ENCODE measurements around the gene PPP2R5D. TPM values are rescaled to one million over a fixed set of nuclear protein-coding genes. Genes with fewer than 3 reads are reported as not detected.

Gene PPP2R5D
- total RNA-seq, 2 donors from 2014 or later, result 8.2 to 13.5 TPM

GRCh38 chr6:42969934-42970333, 14.4 kb upstream of the PPP2R5D start:
- ATAC-seq, result peak; percentile 0
- Histone ChIP-seq H3K4me3 (no peak overlapping the region), H3K27me3 (no peaks in the 10 kb centered on the region), H3K4me1 (peaks cover 20% of the 10 kb centered on the region), H3K36me3 (replicated peaks in 1 of 2; ENCODE audit: insufficient read depth in 1 of 2, low read depth in 2 of 2) (peaks cover 2% of the 10 kb centered on the region in 2 donors), H3K27ac (peak overlapping the region in 3 of 4 donors; percentile 4 to 53 (median 48)), H3K9me3 (no peaks in the 10 kb centered on the region)
- DNase-seq, result peak in 1 of 4 donors; percentile 38
- peak in 1 of 3 donors; percentile 59 for TF ChIP-seq POLR2A (IDR thresholded peaks at IDR 0.05)
- TF ChIP-seq, protein P1, sequence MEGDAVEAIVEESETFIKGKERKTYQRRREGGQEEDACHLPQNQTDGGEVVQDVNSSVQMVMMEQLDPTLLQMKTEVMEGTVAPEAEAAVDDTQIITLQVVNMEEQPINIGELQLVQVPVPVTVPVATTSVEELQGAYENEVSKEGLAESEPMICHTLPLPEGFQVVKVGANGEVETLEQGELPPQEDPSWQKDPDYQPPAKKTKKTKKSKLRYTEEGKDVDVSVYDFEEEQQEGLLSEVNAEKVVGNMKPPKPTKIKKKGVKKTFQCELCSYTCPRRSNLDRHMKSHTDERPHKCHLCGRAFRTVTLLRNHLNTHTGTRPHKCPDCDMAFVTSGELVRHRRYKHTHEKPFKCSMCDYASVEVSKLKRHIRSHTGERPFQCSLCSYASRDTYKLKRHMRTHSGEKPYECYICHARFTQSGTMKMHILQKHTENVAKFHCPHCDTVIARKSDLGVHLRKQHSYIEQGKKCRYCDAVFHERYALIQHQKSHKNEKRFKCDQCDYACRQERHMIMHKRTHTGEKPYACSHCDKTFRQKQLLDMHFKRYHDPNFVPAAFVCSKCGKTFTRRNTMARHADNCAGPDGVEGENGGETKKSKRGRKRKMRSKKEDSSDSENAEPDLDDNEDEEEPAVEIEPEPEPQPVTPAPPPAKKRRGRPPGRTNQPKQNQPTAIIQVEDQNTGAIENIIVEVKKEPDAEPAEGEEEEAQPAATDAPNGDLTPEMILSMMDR (IDR thresholded peaks at IDR 0.05), result no peak
- intact Hi-C loops (cut with DNase I), result no loop called here
- 63 to 74% methylated on average over 4 of the region's 4 CpGs for WGBS, 2 donors

GRCh38 chr6:42970871-42971612, 13.3 kb upstream of the PPP2R5D start:
- intact Hi-C loops (cut with DNase I), result no loop called here

GRCh38 chr6:42971746-42972327, 12.5 kb upstream of the PPP2R5D start:
- ATAC-seq (no peak), DNase-seq (no peak)
- no peaks in the 10 kb centered on the region for H3K27me3 ChIP-seq
- WGBS, 2 donors, result 69 to 83% methylated on average over 3 of the region's 3 CpGs
- peak overlapping the region in 2 of 4 donors; percentile 31 to 67 for H3K27ac ChIP-seq
- no peaks in the 10 kb centered on the region for H3K36me3 ChIP-seq (replicated peaks in 1 of 2; ENCODE audit: insufficient read depth in 1 of 2, low read depth in 2 of 2)
- intact Hi-C loops (cut with DNase I), result no loop called here
- H3K4me1 ChIP-seq, result peaks cover 27% of the 10 kb centered on the region
- no peak overlapping the region for H3K4me3 ChIP-seq
- TF ChIP-seq, protein P1 (IDR thresholded peaks at IDR 0.05), result no peak
- TF ChIP-seq POLR2A (IDR thresholded peaks at IDR 0.05), result no peak
- no peaks in the 10 kb centered on the region for H3K9me3 ChIP-seq

More at GRCh38 chr6:42970871-42971612, 13.3 kb upstream of the PPP2R5D start:
- peaks cover 20% of the 10 kb centered on the region for H3K4me1 ChIP-seq
- no peaks in the 10 kb centered on the region for H3K27me3 ChIP-seq
- peak overlapping the region; percentile 16 to 67 (median 24) for H3K27ac ChIP-seq
- TF ChIP-seq, protein P1 (IDR thresholded peaks at IDR 0.05), result no peak
- TF ChIP-seq POLR2A (IDR thresholded peaks at IDR 0.05), result peak in 1 of 3 donors; percentile 16
- no peak overlapping the region for H3K4me3 ChIP-seq
- 69 to 73% methylated on average over 4 of the region's 4 CpGs for WGBS, 2 donors
- no peaks in the 10 kb centered on the region for H3K9me3 ChIP-seq
- no peak for ATAC-seq
- DNase-seq, result no peak
- H3K36me3 ChIP-seq (replicated peaks in 1 of 2; ENCODE audit: insufficient read depth in 1 of 2, low read depth in 2 of 2), result no peaks in the 10 kb centered on the region

DNA sequence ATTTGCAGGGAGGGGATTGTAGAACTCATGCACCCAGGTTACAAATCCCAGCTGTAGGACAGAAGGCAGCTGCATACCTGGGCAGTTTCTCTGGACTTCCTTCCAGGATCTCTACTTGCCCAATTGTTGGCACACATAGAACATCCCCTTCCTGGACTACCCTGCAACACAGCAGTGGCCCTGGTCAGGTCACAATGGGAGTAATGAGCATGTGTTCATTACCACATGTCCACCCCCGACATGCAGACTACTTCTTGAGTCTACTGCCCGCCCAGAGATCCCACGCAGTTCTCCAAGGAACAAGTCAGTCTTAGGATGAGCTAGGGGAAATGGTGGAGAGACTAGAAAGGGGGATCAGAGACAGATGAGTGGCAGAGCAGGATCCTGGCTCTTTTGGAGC, 10.4 kb upstream of the PPP2R5D start:
- no peak for TF ChIP-seq POLR2A (IDR thresholded peaks at IDR 0.05)
- TF ChIP-seq, protein P1 (IDR thresholded peaks at IDR 0.05), result no peak
- no peaks in the 10 kb centered on the region for H3K27me3 ChIP-seq
- no peak overlapping the region for H3K27ac ChIP-seq
- no peaks in the 10 kb centered on the region for H3K36me3 ChIP-seq (replicated peaks in 1 of 2; ENCODE audit: insufficient read depth in 1 of 2, low read depth in 2 of 2)
- no peak overlapping the region for H3K4me3 ChIP-seq
- intact Hi-C loops (cut with DNase I), result no loop called here
- WGBS, 2 donors, result 92 to 97% methylated on average over 3 of the region's 3 CpGs
- ATAC-seq (no peak), DNase-seq (no peak)
- no peaks in the 10 kb centered on the region for H3K9me3 ChIP-seq
- peaks cover 40% of the 10 kb centered on the region for H3K4me1 ChIP-seq

Measured in body of pancreas (tissue), 4 donors.